Right lobe of liver (tissue), 6 donors: Measurements from ENCODE around the gene PCDH18. TPM values are rescaled to one million over a fixed set of nuclear protein-coding genes. Genes with fewer than 3 reads are reported as not detected.
A peak's percentile ranks its signal among the peaks of the same experiment; 100 is the strongest.

Source experiments
- ATAC-seq, 4 donors: fragments of 200-7000 bp; cut with Tn5 transposase; one replicate each; pipeline ENCODE4 v1.9.1; 2020; ENCODE audit warnings: mild to moderate bottlenecking in 4 of 4, moderate library complexity in 4 of 4
- DNase-seq, 3 donors: peaks; one replicate each; pipeline ENCODE4 v3.0.0-alpha.2; 2020
- H3K27ac ChIP-seq, 3 donors: fragments of 200-600 bp; one replicate each; pipeline ENCODE4 v1.8.0; 2022
- H3K27me3 ChIP-seq, 2 donors: fragments of 200-600 bp; one replicate each; pipeline ENCODE4 v1.8.0; 2022
- H3K36me3 ChIP-seq, 4 donors: fragments of 200-600 bp; sonication (generic) in 1 of 4; one replicate each; pipeline versions ENCODE4 v1.5.1 to v1.8.0; 2017 to 2022; ENCODE audit warnings: control low read depth in 1 of 4
- H3K4me1 ChIP-seq, 4 donors: fragments of 200-600 bp; sonication (generic) in 1 of 4; one replicate each; pipeline versions ENCODE4 v1.5.1 to v1.8.0; 2017 to 2022; ENCODE audit warnings: control low read depth in 1 of 4
- H3K4me3 ChIP-seq, 3 donors: fragments of 200-600 bp; one replicate each; pipeline ENCODE4 v1.8.0; 2022
- H3K9me3 ChIP-seq, 4 donors: fragments of 200-600 bp; sonication (generic) in 1 of 4; one replicate each; pipeline versions ENCODE4 v1.5.1 to v1.8.0; 2017 to 2022; ENCODE audit warnings: control low read depth in 1 of 4
- CTCF ChIP-seq, 4 donors: fragments of 200-600 bp in 3 of 4; fragments of 450-650 bp in 1 of 4; IDR thresholded peaks; one replicate each; pipeline versions ENCODE4 v1.5.1 to v1.8.0; 2016 to 2022; ENCODE audit warnings: antibody characterized with exemption in 4 of 4, mild to moderate bottlenecking in 2 of 4
- POLR2A ChIP-seq: fragments of 450-650 bp; IDR thresholded peaks from one replicate; pipeline ENCODE4 v1.6.1; 2017; ENCODE audit warnings: antibody characterized with exemption, mild to moderate bottlenecking
- WGBS: methylation state at CpG from one replicate; pipeline ENCODE4 v1.1.6; 2018; ENCODE audit warnings: low coverage, low lambda C conversion rate; ENCODE audit not compliant: insufficient coverage; ENCODE audit errors: missing lambda C conversion rate; 5-methylcytosine and 5-hydroxymethylcytosine counted together
- intact Hi-C, 2 donors: fragments of 100-400 bp; cut with DNase I; formaldehyde crosslinking; loops; one replicate each; pipeline versions ENCODE4 v1.11.2 to v1.14.1; 2022
- long read RNA-seq: library from polyadenylated mRNA; unstranded; transcript quantifications from one replicate; pipeline ENCODE4 v2.0.0, GENCODE V29; 2019
- total RNA-seq, 6 experiments: library from RNA; depleted of rRNA in 2 of 6; stranded (reverse); fragments of >200 nt in 2 of 6; fragmentation: NEBNext Ultra II Directional in 3 of 6; extraction: Animal tissue kit (Norgen Biotek cat#: 25700) in 3 of 6; gene quantifications; one replicate each; pipeline versions ENCODE4 v1.1.0 to v1.2.4, GENCODE V29; 2016 to 2023
- donor health status: DM: no; HTN: yes; CAD: no.
- donor health status: DM: no; HTN: no; CAD: no.
- donor health status: DM: no; HTN: no; CAD: no.
- donor health status: DM: no; HTN: yes; CAD: no.
- donor health status: DM: no; HTN: yes; CAD: no.

Gene PCDH18
- total RNA-seq: 1 to 10 TPM; 1.3 to 2.6 (median 1.7) TPM
- long read RNA-seq: 0 reads

GRCh38 chr4:137531986-137532868, at the start of gene PCDH18:
TSS of gene PCDH18 (minus strand) at chr4:137532494. CDS start at chr4:137532088, 406 bp downstream.
- ATAC-seq (peak; percentile 50 to 60 (median 55)), DNase-seq (peak; percentile 22 to 58 (median 54))
- Histone ChIP-seq H3K27ac (peak within 1 kb of the TSS in 2 of 3 donors; percentile 16 to 19), H3K27me3 (no peaks in the 10 kb centered on the region), H3K9me3 (no peaks in the 10 kb centered on the region), H3K4me3 (peak within 1 kb of the TSS; percentile 12 to 36 (median 14)), H3K4me1 (no peaks in the 10 kb centered on the region), H3K36me3 (no peaks in the 10 kb centered on the region)
- WGBS: under 1% methylated on average over 27 of the region's 28 CpGs
- no peak for TF ChIP-seq CTCF (IDR thresholded peaks at IDR 0.05)
- TF ChIP-seq POLR2A: no peak
- intact Hi-C loops: no loop called here

- no peak for TF ChIP-seq CTCF (IDR thresholded peaks at IDR 0.05)
- TF ChIP-seq POLR2A: no peak
- H3K27me3 ChIP-seq: no peaks in the 10 kb centered on the region
- no peak for DNase-seq
- no peaks in the 10 kb centered on the region for H3K9me3 ChIP-seq
- H3K27ac ChIP-seq: no peak overlapping the region
- 5% methylated on average over 1 of the region's 1 CpG for WGBS
- intact Hi-C loops: no loop called here
- H3K4me3 ChIP-seq: no peak overlapping the region
- no peaks in the 10 kb centered on the region for H3K36me3 ChIP-seq
- H3K4me1 ChIP-seq: no peaks in the 10 kb centered on the region
- ATAC-seq: no peak
Observed at GRCh38 chr4:137576446-137576845, 44.2 kb upstream of the PCDH18 start.

GRCh38 chr4:137572647-137573046, 40.4 kb upstream of the PCDH18 start:
- Histone ChIP-seq H3K9me3 (no peaks in the 10 kb centered on the region), H3K27me3 (no peaks in the 10 kb centered on the region), H3K4me3 (no peak overlapping the region), H3K36me3 (no peaks in the 10 kb centered on the region), H3K4me1 (no peaks in the 10 kb centered on the region), H3K27ac (no peak overlapping the region)
- 40% methylated on average over 1 of the region's 1 CpG for WGBS
- no peak for DNase-seq
- no peak for TF ChIP-seq CTCF (IDR thresholded peaks at IDR 0.05)
- no peak for TF ChIP-seq POLR2A
- ATAC-seq: no peak
- intact Hi-C loops: no loop called here

- TF ChIP-seq CTCF (IDR thresholded peaks at IDR 0.05) (no peak), POLR2A (no peak)
- intact Hi-C loops: no loop called here
- Histone ChIP-seq H3K4me1 (no peaks in the 10 kb centered on the region), H3K9me3 (no peaks in the 10 kb centered on the region), H3K36me3 (no peaks in the 10 kb centered on the region), H3K27me3 (no peaks in the 10 kb centered on the region), H3K4me3 (no peak overlapping the region), H3K27ac (no peak overlapping the region)
- DNase-seq (no peak), ATAC-seq (no peak)
- 47% methylated on average over 2 of the region's 2 CpGs for WGBS
Observed at GRCh38 chr4:137572163-137572562, 39.9 kb upstream of the PCDH18 start.
